Stomach (tissue), 4 donors: ENCODE results near the gene MLLT10.

Experiments used
- POLR2A ChIP-seq, 4 donors: fragments of 450-650 bp; IDR thresholded peaks; one replicate each; pipeline ENCODE4 v1.6.1; 2016; ENCODE audit warnings: antibody characterized with exemption in 4 of 4, control low read depth in 2 of 4, mild to moderate bottlenecking in 1 of 4, moderate library complexity in 1 of 4
- TF ChIP-seq, protein P1 (sequence below), 7 experiments: fragments of 450-650 bp in 4 of 7; fragments of 200-600 bp in 3 of 7; sonication (generic) in 3 of 7; IDR thresholded peaks; one replicate each; pipeline ENCODE4 v1.5.1; 2016 to 2019; ENCODE audit warnings: antibody characterized with exemption in 7 of 7, control low read depth in 2 of 7, mild to moderate bottlenecking in 1 of 7

DNA sequence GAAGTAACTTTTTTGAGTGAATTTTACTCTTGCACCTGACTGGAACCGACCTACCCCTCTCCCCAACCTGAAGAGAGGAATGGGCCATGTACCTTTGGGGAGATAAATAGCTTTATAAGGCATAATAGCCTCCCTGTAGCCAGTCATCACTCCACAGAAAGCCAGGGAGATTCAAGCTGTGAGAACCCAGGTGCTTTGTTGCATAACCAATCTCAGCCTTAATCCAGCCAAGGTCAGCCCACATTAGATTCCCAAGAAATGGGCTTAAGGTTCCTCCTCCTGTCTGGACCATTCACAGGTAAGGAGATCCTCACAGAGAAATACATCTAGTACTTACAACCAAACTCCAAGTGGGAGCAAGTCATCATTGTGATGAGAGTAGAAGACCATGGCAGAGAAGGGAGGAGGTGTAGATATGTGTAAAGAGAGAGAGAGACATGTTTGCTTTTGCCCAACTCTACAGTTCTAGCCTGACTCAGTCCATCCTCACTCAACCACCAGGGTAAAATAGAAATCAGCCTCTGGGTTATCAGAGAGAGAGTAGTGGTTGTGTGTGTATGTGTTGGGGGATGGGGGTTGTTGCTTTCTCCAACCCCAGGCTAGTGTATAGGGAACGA lies 32.2 kb upstream of the MLLT10 start:
- TF ChIP-seq, protein P1, sequence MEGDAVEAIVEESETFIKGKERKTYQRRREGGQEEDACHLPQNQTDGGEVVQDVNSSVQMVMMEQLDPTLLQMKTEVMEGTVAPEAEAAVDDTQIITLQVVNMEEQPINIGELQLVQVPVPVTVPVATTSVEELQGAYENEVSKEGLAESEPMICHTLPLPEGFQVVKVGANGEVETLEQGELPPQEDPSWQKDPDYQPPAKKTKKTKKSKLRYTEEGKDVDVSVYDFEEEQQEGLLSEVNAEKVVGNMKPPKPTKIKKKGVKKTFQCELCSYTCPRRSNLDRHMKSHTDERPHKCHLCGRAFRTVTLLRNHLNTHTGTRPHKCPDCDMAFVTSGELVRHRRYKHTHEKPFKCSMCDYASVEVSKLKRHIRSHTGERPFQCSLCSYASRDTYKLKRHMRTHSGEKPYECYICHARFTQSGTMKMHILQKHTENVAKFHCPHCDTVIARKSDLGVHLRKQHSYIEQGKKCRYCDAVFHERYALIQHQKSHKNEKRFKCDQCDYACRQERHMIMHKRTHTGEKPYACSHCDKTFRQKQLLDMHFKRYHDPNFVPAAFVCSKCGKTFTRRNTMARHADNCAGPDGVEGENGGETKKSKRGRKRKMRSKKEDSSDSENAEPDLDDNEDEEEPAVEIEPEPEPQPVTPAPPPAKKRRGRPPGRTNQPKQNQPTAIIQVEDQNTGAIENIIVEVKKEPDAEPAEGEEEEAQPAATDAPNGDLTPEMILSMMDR (IDR thresholded peaks at IDR 0.05): no peak
- TF ChIP-seq POLR2A (IDR thresholded peaks at IDR 0.05): no peak
